Astrocyte (in vitro differentiated cells and primary cell): ENCODE measurements around the gene ANXA7.

Experiments
- CTCF ChIP-seq: IDR thresholded peaks from 2 replicates; pipeline ENCODE4 v1.5.1; 2011; ENCODE audit warnings: low read depth, mild to moderate bottlenecking, inconsistent platforms, low read length, moderate library complexity; ENCODE audit not compliant: insufficient read depth
- EZH2 ChIP-seq: IDR thresholded peaks from 2 replicates; pipeline ENCODE4 v1.6.1; 2012; ENCODE audit warnings: mild to moderate bottlenecking, low read length, inconsistent platforms; ENCODE audit not compliant: insufficient read depth

- TF ChIP-seq CTCF (no peak), EZH2 (no peak)
Observed at GRCh38 chr10:73406846-73407245, 7.0 kb downstream of the ANXA7 start.
